ENCODE results near the gene VWF.

Gene VWF

DNA sequence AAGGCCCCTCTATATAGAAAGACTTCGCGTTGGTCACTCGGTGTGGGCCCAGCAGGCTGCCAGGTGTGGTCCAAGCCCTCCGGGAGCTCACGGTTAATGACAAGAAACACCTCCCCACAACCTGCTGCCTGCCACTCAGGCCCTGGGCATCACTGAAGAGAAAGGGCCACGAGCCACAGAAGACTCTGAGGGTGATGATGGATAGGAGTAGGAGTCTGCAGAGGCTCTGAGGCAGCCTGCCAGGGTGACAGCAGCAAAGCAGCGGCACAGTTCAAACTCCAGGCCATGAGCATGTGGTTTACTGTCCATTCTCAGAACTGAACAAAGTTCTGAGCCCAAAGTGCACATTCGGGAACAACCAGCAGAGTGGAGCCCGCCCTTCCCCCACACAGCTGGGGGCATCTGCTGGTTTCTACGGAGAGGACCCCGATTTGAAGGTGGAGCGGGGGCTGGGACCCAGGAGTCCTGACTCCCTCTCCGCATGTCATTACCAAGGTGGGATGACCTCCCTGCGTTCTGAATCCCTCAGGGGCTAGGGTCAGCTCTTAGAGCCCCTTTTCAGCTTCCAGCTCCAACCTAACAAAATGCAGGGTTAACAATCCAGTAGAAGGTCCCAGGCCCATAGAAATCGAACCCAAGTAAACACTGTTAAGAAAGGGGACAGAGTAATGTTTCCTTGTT lies 65.8 kb downstream of the VWF start:
- Histone ChIP-seq H3K4me2 (ENCODE audit: low read length) (no peak overlapping the region), H4K20me1 (ENCODE audit: insufficient read depth, low read length) (no peaks in the 10 kb centered on the region), H3K4me1 (ENCODE audit: insufficient read depth, low read length, severe bottlenecking) (no peaks in the 10 kb centered on the region), H3F3A (ENCODE audit: insufficient read depth, low read length) (no peaks in the 10 kb centered on the region), H3K36me3 (ENCODE audit: insufficient read depth, low read length) (no peaks in the 10 kb centered on the region), H3K27me3 (ENCODE audit: insufficient read depth, low read length) (no peaks in the 10 kb centered on the region), H2AFZ (ENCODE audit: low read length) (no peak overlapping the region), H3K9me2 (ENCODE audit: low read depth, low read length) (no peaks in the 10 kb centered on the region), H3K9me3 (ENCODE audit: low read length) (no peaks in the 10 kb centered on the region), H3K4me3 (ENCODE audit: low read depth, low read length, poor library complexity, severe bottlenecking) (no peak overlapping the region), H3K27ac (ENCODE audit: low read depth, low read length, poor library complexity, severe bottlenecking) (no peak overlapping the region), H3K9ac (ENCODE audit: low read length) (no peak overlapping the region), H3K79me2 (ENCODE audit: insufficient read depth, low read length) (no peaks in the 10 kb centered on the region)
- no peak for TF ChIP-seq EZH2 (IDR thresholded peaks at IDR 0.05; ENCODE audit: borderline replicate concordance, low read length)
- TF ChIP-seq, protein P1, sequence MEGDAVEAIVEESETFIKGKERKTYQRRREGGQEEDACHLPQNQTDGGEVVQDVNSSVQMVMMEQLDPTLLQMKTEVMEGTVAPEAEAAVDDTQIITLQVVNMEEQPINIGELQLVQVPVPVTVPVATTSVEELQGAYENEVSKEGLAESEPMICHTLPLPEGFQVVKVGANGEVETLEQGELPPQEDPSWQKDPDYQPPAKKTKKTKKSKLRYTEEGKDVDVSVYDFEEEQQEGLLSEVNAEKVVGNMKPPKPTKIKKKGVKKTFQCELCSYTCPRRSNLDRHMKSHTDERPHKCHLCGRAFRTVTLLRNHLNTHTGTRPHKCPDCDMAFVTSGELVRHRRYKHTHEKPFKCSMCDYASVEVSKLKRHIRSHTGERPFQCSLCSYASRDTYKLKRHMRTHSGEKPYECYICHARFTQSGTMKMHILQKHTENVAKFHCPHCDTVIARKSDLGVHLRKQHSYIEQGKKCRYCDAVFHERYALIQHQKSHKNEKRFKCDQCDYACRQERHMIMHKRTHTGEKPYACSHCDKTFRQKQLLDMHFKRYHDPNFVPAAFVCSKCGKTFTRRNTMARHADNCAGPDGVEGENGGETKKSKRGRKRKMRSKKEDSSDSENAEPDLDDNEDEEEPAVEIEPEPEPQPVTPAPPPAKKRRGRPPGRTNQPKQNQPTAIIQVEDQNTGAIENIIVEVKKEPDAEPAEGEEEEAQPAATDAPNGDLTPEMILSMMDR (IDR thresholded peaks at IDR 0.05; ENCODE audit: low read length) = no peak

DNA sequence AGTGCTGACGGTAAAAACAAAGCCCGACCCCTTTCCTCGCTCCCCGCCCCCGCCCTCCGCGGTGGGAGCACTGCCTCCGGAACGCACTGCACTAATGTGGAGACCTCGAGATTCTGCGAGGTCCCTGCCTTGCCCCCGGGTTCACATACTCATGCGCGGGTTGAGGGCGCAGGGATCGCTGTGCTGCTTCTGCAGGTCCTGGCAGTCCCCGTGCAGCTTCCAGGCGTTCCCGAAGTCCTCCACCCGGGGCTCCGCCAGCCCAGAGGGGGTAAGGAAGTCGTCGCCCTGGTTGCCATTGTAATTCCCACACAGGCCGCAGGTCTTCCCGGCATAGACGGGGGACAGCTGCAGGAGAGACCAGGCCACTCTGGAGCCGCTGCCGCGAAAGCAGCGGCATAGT lies 66.8 kb downstream of the VWF start:
- H3F3A ChIP-seq (ENCODE audit: insufficient read depth, low read length) = no peaks in the 10 kb centered on the region
- TF ChIP-seq, protein P1 (IDR thresholded peaks at IDR 0.05; ENCODE audit: low read length) = no peak
- TF ChIP-seq EZH2 (IDR thresholded peaks at IDR 0.05; ENCODE audit: borderline replicate concordance, low read length) = no peak
- no peaks in the 10 kb centered on the region for H3K36me3 ChIP-seq (ENCODE audit: insufficient read depth, low read length)
- H3K4me1 ChIP-seq (ENCODE audit: insufficient read depth, low read length, severe bottlenecking) = no peaks in the 10 kb centered on the region
- H2AFZ ChIP-seq (ENCODE audit: low read length) = no peak overlapping the region
- no peaks in the 10 kb centered on the region for H4K20me1 ChIP-seq (ENCODE audit: insufficient read depth, low read length)
- no peaks in the 10 kb centered on the region for H3K79me2 ChIP-seq (ENCODE audit: insufficient read depth, low read length)
- H3K9me3 ChIP-seq (ENCODE audit: low read length) = no peaks in the 10 kb centered on the region
- H3K9ac ChIP-seq (ENCODE audit: low read length) = no peak overlapping the region
- no peak overlapping the region for H3K4me2 ChIP-seq (ENCODE audit: low read length)
- no peak overlapping the region for H3K4me3 ChIP-seq (ENCODE audit: low read depth, low read length, poor library complexity, severe bottlenecking)
- H3K27ac ChIP-seq (ENCODE audit: low read depth, low read length, poor library complexity, severe bottlenecking) = no peak overlapping the region
- no peaks in the 10 kb centered on the region for H3K27me3 ChIP-seq (ENCODE audit: insufficient read depth, low read length)
- no peaks in the 10 kb centered on the region for H3K9me2 ChIP-seq (ENCODE audit: low read depth, low read length)

DNA sequence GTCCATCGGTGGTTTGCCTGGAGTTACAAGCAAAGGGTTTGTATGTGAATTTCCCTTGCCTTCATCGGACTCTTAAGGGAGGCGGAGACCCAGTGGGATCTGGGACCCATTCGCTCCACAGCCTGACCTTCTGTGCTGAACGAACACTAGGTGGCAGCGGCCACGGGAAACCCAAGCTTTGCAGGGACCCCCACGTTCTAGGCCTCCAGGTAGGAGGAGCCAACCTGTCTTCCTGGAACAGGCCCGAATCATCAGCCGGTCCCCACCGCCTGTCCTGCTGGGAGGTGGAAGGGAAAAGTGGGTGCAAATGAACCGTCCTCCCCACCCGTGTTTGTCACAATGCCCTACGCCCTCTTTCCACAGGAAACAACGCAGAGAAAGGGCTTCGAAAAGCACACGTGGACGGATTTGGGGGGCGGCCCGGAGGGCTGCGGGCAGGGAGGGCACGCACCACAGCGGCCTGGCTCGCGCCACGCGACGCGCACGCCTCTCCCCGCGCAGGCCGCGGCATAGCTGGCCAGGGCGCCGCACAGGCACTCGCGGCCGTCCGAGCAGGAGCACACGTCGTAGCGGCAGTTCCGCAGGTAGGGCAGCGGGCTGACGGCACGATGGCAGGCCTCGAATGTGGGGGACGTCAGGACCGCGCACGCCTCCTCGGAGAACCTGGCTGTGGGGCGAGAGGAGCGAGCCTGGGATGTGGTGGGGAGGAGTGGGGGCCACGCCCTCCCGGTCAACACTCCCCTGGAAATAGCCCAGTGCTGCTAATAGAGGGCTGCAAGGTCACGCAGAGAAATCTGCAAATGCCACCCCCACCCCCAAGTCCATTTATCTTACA lies 67.8 kb downstream of the VWF start:
- H3K27ac ChIP-seq (ENCODE audit: low read depth, low read length, poor library complexity, severe bottlenecking) = no peak overlapping the region
- H4K20me1 ChIP-seq (ENCODE audit: insufficient read depth, low read length) = no peaks in the 10 kb centered on the region
- no peaks in the 10 kb centered on the region for H3K4me1 ChIP-seq (ENCODE audit: insufficient read depth, low read length, severe bottlenecking)
- H3K27me3 ChIP-seq (ENCODE audit: insufficient read depth, low read length) = no peaks in the 10 kb centered on the region
- H3K79me2 ChIP-seq (ENCODE audit: insufficient read depth, low read length) = no peaks in the 10 kb centered on the region
- no peaks in the 10 kb centered on the region for H3K9me2 ChIP-seq (ENCODE audit: low read depth, low read length)
- no peak overlapping the region for H3K9ac ChIP-seq (ENCODE audit: low read length)
- H3K4me3 ChIP-seq (ENCODE audit: low read depth, low read length, poor library complexity, severe bottlenecking) = no peak overlapping the region
- H3K4me2 ChIP-seq (ENCODE audit: low read length) = no peak overlapping the region
- H3F3A ChIP-seq (ENCODE audit: insufficient read depth, low read length) = no peaks in the 10 kb centered on the region
- no peaks in the 10 kb centered on the region for H3K9me3 ChIP-seq (ENCODE audit: low read length)
- H3K36me3 ChIP-seq (ENCODE audit: insufficient read depth, low read length) = no peaks in the 10 kb centered on the region
- TF ChIP-seq, protein P1 (IDR thresholded peaks at IDR 0.05; ENCODE audit: low read length) = peak; percentile 38; the same call in 1 of the 2 replicates
- TF ChIP-seq EZH2 (IDR thresholded peaks at IDR 0.05; ENCODE audit: borderline replicate concordance, low read length) = no peak
- H2AFZ ChIP-seq (ENCODE audit: low read length) = no peak overlapping the region

All from OCI-LY1 (cell line).